Right lobe of liver (tissue), 6 donors: ENCODE results near the gene ZNF763. TPM values are rescaled to one million over a fixed set of nuclear protein-coding genes. Genes with fewer than 3 reads are reported as not detected.

Experiments used
- ATAC-seq, 4 donors: fragments of 200-7000 bp; cut with Tn5 transposase; one replicate each; pipeline ENCODE4 v1.9.1; 2020; ENCODE audit warnings: mild to moderate bottlenecking in 4 of 4, moderate library complexity in 4 of 4
- DNase-seq, 3 donors: peaks; one replicate each; pipeline ENCODE4 v3.0.0-alpha.2; 2020
- H3K27ac ChIP-seq, 3 donors: fragments of 200-600 bp; one replicate each; pipeline ENCODE4 v1.8.0; 2022
- H3K27me3 ChIP-seq, 2 donors: fragments of 200-600 bp; one replicate each; pipeline ENCODE4 v1.8.0; 2022
- H3K36me3 ChIP-seq, 4 donors: fragments of 200-600 bp; sonication (generic) in 1 of 4; one replicate each; pipeline versions ENCODE4 v1.5.1 to v1.8.0; 2017 to 2022; ENCODE audit warnings: control low read depth in 1 of 4
- H3K4me1 ChIP-seq, 4 donors: fragments of 200-600 bp; sonication (generic) in 1 of 4; one replicate each; pipeline versions ENCODE4 v1.5.1 to v1.8.0; 2017 to 2022; ENCODE audit warnings: control low read depth in 1 of 4
- H3K4me3 ChIP-seq, 3 donors: fragments of 200-600 bp; one replicate each; pipeline ENCODE4 v1.8.0; 2022
- H3K9me3 ChIP-seq, 4 donors: fragments of 200-600 bp; sonication (generic) in 1 of 4; one replicate each; pipeline versions ENCODE4 v1.5.1 to v1.8.0; 2017 to 2022; ENCODE audit warnings: control low read depth in 1 of 4
- CTCF ChIP-seq, 4 donors: fragments of 200-600 bp in 3 of 4; fragments of 450-650 bp in 1 of 4; IDR thresholded peaks; one replicate each; pipeline versions ENCODE4 v1.5.1 to v1.8.0; 2016 to 2022; ENCODE audit warnings: antibody characterized with exemption in 4 of 4, mild to moderate bottlenecking in 2 of 4
- POLR2A ChIP-seq: fragments of 450-650 bp; IDR thresholded peaks from one replicate; pipeline ENCODE4 v1.6.1; 2017; ENCODE audit warnings: antibody characterized with exemption, mild to moderate bottlenecking
- WGBS: methylation state at CpG from one replicate; pipeline ENCODE4 v1.1.6; 2018; ENCODE audit warnings: low coverage, low lambda C conversion rate; ENCODE audit not compliant: insufficient coverage; ENCODE audit errors: missing lambda C conversion rate; 5-methylcytosine and 5-hydroxymethylcytosine counted together
- intact Hi-C, 2 donors: fragments of 100-400 bp; cut with DNase I; formaldehyde crosslinking; loops; one replicate each; pipeline versions ENCODE4 v1.11.2 to v1.14.1; 2022
- total RNA-seq, 6 experiments: library from RNA; depleted of rRNA in 2 of 6; stranded (reverse); fragments of >200 nt in 2 of 6; fragmentation: NEBNext Ultra II Directional in 3 of 6; extraction: Animal tissue kit (Norgen Biotek cat#: 25700) in 3 of 6; gene quantifications; one replicate each; pipeline versions ENCODE4 v1.1.0 to v1.2.4, GENCODE V29; 2016 to 2023
- donor health status: DM: no; HTN: yes; CAD: no.
- donor health status: DM: no; HTN: no; CAD: no.
- donor health status: DM: no; HTN: no; CAD: no.
- donor health status: DM: no; HTN: yes; CAD: no.
- donor health status: DM: no; HTN: yes; CAD: no.

Gene ZNF763
- total RNA-seq, 6 experiments from 2014 or later = 0.25 to 2.6 (median 0.70) TPM

GRCh38 chr19:11979527-11979926 lies 14.7 kb downstream of the ZNF763 start:
- DNase-seq (no peak), ATAC-seq (no peak)
- TF ChIP-seq CTCF (IDR thresholded peaks at IDR 0.05) = no peak
- TF ChIP-seq POLR2A = no peak
- H3K4me1 ChIP-seq = no peaks in the 10 kb centered on the region
- peaks cover 0 to 35% (median 14%) of the 10 kb centered on the region in 4 donors for H3K9me3 ChIP-seq
- no peak overlapping the region for H3K27ac ChIP-seq
- no peak overlapping the region for H3K4me3 ChIP-seq
- WGBS = 95% methylated on average over 4 of the region's 4 CpGs
- H3K27me3 ChIP-seq = no peaks in the 10 kb centered on the region
- intact Hi-C loops = loop anchor here in 1 of 2 donors (10.0 kb wide), 1 partner anchor 55 kb away; the partner anchor contains the start of gene ZNF700
- H3K36me3 ChIP-seq = no peaks in the 10 kb centered on the region

GRCh38 chr19:11982526-11982925 lies 17.7 kb downstream of the ZNF763 start:
- H3K4me3 ChIP-seq = no peak overlapping the region
- no peaks in the 10 kb centered on the region for H3K27me3 ChIP-seq
- H3K4me1 ChIP-seq = no peaks in the 10 kb centered on the region
- DNase-seq (no peak), ATAC-seq (no peak)
- no peaks in the 10 kb centered on the region for H3K36me3 ChIP-seq
- 87% methylated on average over 4 of the region's 4 CpGs for whole genome bisulfite sequencing
- peaks cover 0 to 26% (median 14%) of the 10 kb centered on the region in 4 donors for H3K9me3 ChIP-seq
- no peak overlapping the region for H3K27ac ChIP-seq
- TF ChIP-seq CTCF (IDR thresholded peaks at IDR 0.05) (no peak), POLR2A (no peak)
- intact Hi-C loops = loop anchor here in 1 of 2 donors (10.0 kb wide), 1 partner anchor 98 kb away; the partner anchor contains the start of gene ZNF69

- ATAC-seq = no peak
- intact Hi-C loops = loop anchor here in 1 of 2 donors (10.0 kb wide), 1 partner anchor 100 kb away; the partner anchor contains the start of gene ZNF69
- no peak overlapping the region for H3K4me3 ChIP-seq
- 6% methylated on average over 3 of the region's 5 CpGs for WGBS
- H3K27ac ChIP-seq = no peak overlapping the region
- H3K27me3 ChIP-seq = no peaks in the 10 kb centered on the region
- no peaks in the 10 kb centered on the region for H3K4me1 ChIP-seq
- peaks cover 0 to 13% (median 4%) of the 10 kb centered on the region in 4 donors for H3K9me3 ChIP-seq
- no peak for TF ChIP-seq POLR2A
- no peak for TF ChIP-seq CTCF (IDR thresholded peaks at IDR 0.05)
- H3K36me3 ChIP-seq = no peaks in the 10 kb centered on the region
- no peak for DNase-seq
Observed at GRCh38 chr19:11984986-11985385, 20.1 kb downstream of the ZNF763 start.

GRCh38 chr19:11986754-11987153 lies 21.9 kb downstream of the ZNF763 start:
- H3K27ac ChIP-seq = no peak overlapping the region

More at GRCh38 chr19:11986754-11987153, 21.9 kb downstream of the ZNF763 start:
- H3K9me3 ChIP-seq = no peaks in the 10 kb centered on the region
- intact Hi-C loops = loop anchor here in 1 of 2 donors (10.0 kb wide), 1 partner anchor 102 kb away; the partner anchor contains the start of gene ZNF69
- ATAC-seq (no peak), DNase-seq (no peak)
- H3K36me3 ChIP-seq = no peaks in the 10 kb centered on the region
- TF ChIP-seq CTCF (IDR thresholded peaks at IDR 0.05) (no peak), POLR2A (no peak)
- H3K4me3 ChIP-seq = no peak overlapping the region
- H3K27me3 ChIP-seq = no peaks in the 10 kb centered on the region
- H3K4me1 ChIP-seq = no peaks in the 10 kb centered on the region
- 80% methylated on average over 9 of the region's 17 CpGs for WGBS
